AG20443 (cell line): ENCODE results near the gene SLC11A2.

Experiments used
- DNase-seq: peaks from one replicate; pipeline ENCODE4 v3.0.0; 2012; ENCODE audit warnings: low spot score, mixed read lengths

The SLC11A2 gene

DNA sequence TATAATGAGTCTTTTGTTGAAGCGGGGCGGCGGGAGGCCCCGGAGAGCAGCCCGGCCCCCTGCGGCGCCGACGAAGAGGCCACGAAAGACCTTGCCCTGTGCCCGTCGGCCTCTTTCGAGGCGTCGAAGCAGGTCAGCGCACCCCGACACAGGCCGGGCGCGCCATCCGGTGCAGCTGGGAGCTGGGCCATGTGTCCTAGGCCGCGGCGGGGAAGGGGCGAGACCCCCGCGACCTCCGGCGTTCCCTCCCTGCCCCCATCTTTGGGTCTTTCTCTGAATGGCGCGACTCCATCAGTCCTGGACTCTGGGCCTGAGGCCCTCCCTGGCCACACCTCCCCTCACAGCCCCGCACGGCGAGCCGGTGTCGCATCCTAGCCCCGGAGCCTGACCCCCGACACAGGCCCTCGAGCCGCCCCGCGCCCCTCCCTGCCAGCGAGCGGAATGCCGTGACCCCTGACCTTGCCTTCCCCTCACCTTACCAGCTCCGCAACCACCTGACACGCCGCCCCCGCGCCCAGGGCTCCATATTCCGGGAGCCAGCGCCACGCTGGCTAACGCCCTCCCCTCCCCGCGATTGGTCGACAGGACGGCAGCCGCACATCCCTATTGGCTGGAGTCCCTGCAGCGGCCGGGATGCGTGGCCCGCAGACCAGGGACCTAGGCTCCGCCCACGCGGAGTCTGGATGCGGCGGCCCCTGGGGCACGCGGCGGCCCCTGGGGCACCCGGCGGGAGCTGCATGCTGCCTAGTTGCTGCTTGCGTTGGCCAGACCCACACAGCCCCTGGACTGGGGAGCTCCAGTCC lies at the start of gene SLC11A2:
Gene SLC11A2 (minus strand): TSS at position 549 of the 803 bp plus-strand sequence. CDS start 15,656 bp downstream, outside the sequence.
- DNase-seq = peak; percentile 98

DNA sequence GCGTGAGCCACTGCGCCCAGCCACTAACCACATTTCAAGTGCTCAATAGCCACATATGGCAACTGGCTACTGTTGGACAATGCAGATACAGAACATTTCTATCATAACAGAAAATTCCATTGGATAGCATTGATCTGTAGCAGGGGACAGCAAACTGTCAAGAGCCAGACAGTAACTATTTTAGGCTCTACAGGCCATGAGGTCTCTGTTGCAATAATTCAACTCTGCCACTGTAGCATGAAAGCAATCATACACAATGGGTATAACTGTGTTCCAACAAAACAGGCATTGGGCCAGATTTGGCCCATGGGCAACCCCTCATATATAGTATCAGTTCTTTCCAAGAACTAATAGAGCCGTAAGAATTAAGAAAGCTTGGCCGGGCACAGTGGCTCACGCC lies 49.2 kb upstream of the SLC11A2 start:
- no peak for DNase-seq

DNA sequence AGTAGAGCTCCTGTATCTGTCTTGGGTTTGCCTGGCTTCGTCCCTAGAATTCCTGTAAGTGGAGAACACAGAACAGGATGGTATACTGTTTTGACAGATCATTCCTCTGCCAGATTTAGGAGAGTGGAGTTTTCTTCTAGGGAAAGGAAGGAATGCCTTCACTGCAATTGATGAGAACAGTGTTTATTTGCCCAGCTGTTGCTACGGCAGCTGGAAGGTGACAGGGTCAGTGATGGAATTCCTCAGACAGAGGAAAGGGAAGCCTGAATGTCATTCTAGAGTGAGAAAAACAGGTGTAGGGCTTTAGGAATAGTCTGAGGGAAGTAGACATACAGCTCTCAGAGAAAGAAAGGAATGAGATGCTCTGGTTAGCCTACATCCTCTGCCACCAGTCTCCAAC lies 45.5 kb upstream of the SLC11A2 start:
- no peak for DNase-seq

DNA sequence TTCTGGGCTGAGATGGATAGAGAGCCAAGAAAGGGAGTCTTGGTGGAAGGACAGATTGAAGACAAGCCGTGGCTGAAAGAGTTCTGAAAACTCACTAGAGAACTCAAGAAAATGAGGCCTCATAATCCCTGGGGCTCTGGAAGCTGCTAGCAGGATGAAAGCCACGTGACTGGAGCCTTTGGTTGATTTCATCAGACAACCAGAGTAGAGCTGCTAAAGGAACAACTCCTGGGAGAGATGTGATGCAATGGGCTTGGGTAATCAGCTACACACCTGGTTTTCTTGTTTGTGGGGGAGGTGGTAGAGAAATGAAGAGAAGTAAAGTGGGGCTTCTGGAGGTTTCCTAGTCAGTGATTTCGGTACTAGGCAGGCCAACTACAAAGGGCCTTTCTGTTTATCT lies 43.8 kb upstream of the SLC11A2 start:
- DNase-seq = no peak

DNA sequence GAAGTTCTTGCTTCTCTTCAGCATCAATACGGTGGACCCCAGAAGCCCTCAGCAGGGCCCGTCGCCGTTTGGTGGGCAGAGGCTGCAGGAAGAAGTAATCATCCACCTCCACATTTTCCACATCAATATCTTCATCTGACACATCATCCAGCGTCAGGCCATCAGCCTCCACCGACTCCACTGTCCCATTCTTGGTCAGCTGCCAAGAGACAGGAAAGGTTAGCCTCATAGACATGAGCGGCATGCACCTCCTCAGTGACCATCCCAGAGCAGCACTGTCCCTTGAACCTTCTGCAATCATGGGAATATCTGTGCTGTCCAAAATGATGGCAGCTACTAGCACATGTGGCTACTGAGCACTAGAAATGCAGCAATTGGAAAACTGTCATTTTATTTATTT lies 41.6 kb upstream of the SLC11A2 start:
- DNase-seq = no peak

DNA sequence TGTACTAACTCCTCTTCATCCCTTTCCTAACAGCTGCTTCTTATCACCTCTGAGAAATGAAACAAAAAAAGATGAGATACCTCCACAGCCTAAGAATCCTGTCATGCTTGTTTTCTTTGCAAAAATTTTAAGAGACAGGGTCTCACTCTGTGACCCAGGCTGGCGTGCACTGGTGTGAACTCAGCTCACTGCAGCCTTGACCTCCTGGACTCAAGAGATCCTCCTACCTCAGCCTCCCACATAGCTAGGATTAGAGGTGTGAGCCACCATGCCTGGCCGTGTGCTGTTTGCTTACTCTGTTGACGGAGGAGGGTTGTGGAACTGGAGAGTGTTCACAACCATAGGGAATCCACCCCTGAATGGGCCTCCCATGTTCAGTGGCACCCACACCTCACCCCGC lies 41.0 kb upstream of the SLC11A2 start:
- no peak for DNase-seq

DNA sequence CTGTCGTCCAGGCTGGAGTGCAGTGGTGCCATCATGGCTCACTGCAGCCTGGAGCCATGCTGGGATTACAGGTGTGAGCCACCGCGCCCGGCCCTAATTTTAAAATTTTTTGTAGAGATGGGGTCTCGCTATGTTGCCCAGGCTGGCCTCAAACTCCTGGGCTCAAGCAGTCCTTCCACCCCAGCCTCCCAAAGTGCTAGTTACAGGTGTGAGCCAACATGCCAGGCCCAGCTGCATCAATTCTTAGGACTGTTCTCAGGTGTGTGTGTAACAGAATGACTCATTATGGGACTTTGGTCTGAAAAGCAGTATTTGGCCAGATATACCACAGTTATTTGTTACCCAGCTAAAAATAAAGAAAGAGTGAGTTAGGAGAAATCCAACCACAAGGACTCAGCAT lies 39.3 kb upstream of the SLC11A2 start:
- DNase-seq = no peak

DNA sequence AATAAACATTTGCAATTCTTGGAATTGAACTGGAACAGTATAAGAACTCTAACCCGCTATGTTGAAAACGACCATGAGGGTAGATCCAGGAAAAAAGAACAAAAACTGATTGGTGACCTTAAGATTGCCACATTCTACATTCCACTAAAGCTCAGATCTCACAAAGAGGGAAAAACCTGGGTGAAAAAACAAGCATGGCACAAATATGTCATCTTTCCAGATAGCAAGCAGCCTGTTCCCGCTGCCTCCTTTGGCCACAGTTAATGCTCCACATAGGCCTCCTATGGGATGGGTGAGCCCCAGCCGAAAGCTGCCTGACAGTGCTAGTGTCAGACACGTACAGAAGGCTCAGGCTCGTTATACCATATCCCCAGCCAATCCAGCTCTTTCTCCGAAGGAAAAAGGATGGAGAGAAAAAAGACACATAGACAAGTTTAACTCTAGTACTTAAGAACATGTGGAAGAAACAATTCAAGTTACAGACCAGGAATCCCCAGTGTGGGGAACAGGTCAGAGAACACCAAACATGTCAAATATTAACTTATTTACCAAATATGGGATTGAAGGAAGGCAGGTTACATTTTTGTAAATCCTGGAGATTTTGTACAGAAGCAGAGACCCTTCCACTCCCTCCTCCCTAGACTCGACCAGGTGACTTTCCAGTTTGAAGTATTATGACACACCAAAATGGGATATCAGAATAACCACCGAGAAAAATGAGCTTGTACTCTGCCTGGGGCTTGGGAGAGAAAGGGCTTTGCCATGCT lies 36.6 kb upstream of the SLC11A2 start:
- DNase-seq = no peak

DNA sequence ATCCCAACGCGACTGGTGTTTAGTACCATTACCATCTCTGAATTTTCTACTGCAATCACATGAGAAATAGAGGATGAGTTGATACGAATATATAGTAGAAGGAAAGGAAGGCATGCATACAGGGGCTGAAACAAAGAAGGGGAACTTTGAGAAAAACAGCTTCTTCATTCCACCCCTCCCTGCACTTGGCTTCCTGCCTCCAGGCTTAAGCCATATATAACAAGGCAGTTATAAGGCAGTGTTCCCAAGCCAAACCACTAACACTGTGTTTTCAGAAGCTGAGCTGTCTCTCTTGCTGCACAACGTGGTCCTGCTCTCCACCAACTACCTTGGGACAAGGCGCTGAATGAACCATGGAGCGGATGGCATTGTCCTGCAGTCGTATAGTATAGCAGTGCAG lies 32.9 kb upstream of the SLC11A2 start:
- no peak for DNase-seq

DNA sequence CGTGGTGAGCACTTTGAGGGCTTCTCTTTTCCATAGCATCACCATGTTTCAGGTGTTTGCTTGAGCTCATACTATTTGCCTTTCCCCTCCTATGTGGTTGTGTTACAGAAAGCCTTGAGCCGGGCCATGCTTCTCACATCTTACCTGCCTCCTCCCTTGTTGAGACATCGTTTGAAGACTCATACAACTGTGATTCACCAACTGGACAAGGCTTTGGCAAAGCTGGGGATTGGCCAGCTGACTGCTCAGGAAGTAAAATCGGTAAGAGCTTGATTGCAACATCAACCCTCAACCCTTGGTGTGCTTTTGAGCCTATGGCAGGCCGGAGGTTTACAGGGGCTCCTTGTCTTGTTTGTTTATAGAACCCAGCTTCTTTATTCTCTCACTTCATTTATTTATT lies 30.1 kb upstream of the SLC11A2 start:
- DNase-seq = peak; percentile 53

DNA sequence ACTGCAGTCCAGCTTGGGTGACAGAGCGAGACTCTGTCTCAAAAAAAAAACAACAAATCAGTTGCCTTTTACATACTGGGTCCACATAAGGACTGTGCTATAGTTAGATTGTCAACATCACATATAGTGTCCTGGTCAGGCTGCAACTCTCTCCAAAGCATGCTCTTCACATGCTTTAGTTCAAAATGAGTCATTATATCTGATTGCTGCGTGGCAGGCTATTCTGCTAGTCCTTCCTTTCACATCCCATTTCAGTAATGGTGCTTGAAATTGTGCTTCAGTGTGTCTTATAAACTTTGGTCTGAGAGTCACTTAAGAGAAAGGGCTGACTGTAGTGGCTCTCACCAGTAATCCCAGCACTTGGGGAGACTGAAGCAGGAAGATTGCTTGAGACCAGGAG lies 28.9 kb upstream of the SLC11A2 start:
- DNase-seq = no peak

DNA sequence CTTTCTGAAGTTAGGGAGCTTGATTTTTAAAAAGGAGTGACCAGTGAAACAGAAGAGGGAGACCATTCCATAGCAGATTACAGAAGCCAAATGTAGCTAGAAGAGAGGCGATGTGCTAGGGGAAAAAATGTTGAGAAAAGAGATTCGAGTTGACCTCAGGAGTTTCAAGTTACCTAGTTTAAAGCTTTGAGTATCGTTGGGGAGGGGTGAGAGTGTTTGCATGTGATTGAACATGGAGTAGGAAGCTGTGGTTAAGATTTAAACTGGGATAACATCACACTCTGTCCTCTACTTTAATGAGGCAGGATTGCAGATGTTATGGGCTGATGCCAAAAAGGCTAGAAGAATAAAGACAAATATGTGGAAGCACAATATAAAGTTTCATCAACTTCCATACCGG lies 25.6 kb upstream of the SLC11A2 start:
- no peak for DNase-seq

DNA sequence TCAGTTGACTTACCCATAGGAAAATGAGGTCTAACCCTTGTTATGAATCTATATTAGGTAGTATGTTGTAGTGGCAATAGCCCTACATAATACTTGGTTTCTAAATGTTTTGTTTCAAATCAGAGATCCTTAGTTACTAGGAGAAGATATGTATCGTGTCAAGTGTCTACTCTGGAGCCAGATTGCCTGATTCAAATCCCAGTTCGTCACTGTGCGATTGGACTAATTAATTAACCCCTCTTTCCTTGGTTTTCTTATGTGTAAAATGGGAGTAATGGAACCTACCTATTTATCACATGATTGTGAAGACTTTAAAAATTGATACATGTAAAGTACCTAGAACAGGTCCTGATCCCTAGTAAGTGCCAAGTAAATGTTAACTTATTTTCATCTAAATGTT lies 23.3 kb upstream of the SLC11A2 start:
- no peak for DNase-seq

DNA sequence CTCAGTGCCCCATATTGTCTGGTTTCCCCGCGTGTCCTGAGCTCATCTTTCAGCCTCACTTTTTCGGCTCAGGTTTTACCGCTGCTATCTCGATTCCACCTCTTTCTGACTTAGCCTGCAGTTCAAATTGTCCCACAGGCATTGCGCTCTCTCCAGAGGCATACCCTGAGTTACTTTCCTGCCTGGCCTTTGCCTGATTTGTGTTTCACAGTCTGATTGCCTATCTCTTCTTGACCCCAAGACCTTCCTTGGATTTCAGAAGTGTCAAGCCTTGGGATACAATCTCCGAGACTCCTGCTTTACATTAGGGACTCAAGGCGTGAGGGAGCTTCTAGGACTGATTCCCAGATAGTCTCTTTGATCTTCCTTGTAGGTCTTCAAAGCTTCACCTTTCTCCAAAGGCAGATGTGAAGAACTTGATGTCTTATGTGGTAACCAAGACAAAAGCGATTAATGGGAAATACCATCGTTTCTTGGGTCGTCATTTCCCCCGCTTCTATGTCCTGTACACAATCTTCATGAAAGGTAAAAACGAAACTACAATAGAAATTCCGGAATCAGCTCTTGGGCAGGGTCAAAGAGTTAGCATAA lies 22.6 kb upstream of the SLC11A2 start:
- DNase-seq = no peak

DNA sequence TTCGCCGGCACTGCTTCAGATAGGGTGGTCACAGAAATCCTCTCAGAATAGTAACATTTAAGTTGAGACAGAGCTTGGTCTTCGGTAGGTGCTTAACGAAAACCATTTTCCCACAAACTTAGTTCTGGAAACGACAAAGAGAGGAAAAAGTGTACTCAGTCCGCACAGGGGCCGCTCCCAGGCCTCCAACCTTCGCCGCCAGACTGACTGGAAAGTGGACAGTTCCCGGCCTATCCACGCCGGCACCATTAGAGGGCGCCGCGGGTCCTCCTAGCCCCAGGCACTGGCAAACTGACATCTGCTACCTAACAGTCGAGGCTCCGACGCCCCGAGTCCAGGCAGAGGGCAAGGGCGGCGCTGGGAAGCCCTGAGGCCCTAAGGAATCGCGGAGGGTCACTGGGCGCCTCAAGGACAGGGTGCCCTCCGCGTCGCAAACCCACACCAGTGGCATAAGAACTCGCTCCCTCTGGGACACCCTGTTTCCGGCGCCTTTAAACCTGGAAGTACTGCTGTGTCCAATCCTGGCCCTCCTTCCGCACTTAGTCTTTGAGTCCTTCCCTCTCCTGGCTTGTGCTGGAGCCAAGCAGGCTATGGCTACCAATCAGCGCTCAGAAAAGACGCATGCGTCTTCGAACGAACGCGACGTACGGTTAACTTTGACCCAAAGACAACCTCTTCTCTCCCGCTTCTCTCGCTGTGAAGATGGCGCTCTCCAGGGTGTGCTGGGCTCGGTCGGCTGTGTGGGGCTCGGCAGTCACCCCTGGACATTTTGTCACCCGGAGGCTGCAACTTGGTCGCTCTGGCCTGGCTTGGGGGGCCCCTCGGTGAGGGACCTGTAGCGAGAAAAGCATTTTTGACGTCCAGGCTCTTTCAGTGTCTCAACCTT lies 21.7 kb upstream of the SLC11A2 start, which contains the start of gene LETMD1:
Gene LETMD1 (plus strand): TSS at position 673 of the 886 bp plus-strand sequence. CDS start 30 bp downstream, at position 703.
- peak; percentile 96 for DNase-seq

DNA sequence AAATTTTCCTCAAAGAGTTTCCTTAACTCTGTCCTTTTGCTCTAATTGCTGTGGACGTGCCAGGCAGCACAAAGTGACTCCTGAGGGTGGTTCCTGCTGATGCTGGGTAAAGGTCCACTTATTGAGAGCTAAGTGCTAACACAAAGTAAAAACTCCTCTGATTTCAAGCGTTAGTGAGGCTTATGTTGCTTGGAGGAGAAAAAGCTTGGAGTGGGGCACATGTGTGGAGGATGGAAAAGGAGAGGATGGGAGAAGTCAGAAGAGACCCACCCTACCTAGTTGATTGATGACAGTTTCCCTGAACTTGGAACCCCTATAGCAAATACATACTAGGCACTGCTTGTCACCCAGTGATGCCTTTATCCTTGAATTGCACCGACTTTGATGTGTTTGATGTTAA lies 10.1 kb upstream of the SLC11A2 start:
- no peak for DNase-seq

DNA sequence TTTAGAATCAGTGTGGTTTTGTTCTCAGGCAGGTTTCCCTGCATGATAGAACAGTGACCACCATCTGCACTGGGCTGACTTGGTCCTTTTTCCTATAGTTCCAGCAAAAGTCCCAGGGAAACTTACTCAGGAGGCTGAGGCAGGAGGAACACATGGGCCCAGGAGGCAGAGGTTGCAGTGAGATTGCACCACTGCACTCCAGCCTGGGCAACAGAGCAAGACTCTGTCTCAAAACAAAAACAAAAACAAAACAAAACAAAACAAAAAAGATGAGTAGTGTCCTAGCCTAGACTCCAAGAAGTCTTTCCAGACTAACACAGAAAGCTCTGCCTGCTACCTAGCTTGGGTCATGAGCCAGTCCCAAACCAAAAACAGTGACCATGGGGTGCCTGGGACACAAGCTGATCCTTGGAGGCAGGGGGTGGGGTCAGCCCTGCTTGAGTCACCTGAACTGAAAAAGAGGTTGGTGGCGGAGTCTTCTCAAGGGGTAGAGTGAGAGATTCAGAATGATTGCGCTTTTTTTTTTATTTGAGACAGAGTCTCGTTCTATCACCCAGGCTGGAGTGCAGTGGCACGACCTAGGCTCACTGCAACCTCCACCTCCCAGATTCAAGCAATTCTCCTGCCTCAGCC lies 7.4 kb upstream of the SLC11A2 start:
- DNase-seq = no peak

DNA sequence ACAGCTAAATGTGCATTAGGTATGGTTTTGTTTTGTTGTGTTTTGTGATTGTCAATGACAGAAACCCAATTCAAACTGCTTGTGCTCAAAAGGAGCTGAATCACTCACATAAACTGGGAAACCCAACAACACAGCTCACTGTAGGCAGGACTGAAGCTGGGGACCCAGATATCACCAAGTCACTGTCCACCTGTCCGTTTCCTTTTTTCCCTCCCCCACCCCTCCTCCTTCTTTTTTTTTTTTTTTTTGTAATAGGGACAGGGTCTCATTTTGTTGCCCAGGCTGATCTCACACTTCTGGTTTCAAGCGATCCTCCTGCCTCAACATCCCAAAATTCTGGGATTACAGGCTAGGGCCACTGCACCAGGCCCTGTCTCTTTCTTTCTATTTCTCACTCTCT lies 6.9 kb upstream of the SLC11A2 start:
- no peak for DNase-seq

DNA sequence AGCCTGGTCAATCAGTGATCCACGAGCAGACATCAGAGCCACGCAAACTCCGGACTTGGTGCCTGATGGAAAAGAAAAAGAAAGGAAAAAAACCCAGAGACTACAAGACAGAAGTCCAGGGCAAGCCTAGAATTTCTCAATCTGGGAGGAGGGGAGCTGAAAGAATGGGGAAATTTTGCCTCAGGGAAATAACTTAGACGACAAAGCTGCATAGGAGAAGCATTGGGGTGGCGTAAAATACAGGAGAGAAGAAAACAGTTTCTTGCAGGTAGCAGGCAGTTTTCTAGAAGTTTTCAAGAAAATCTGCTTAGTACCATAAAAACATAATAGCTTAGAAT lies 2.6 kb upstream of the SLC11A2 start:
- peak; percentile 35 for DNase-seq

DNA sequence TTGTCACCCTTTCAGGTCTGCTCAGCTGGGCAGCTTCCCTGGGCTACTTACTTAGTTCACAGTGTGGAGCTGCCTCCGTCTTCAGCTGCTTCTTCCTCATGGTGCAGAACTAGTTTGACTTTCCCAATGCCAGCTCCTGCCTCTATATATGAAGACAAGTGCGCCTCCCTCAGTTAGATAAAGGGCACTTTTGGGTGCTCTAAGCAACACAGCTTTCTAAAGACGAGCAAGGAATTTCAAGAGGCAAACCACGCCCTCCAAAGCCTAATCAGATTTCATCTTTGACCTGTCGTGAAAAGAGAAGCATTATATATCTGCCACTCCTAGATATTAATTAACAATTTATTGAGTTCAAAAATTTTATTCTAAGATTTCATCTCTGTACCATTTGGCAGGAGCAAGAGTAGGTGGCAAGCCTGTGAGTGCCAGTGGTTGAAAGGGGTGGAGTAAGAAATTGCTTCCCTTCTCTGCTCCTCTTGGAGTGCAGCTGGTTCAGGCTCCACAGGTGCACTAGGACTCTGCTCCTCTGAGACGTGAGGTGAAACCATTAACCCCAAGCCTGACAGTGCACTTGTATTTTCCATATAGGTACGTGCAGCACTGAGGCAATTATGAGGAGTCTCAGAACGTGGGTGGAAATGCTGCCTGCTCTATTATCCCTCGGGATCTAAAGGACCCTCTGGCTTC lies 2.1 kb upstream of the SLC11A2 start:
- DNase-seq = peak; percentile 24

DNA sequence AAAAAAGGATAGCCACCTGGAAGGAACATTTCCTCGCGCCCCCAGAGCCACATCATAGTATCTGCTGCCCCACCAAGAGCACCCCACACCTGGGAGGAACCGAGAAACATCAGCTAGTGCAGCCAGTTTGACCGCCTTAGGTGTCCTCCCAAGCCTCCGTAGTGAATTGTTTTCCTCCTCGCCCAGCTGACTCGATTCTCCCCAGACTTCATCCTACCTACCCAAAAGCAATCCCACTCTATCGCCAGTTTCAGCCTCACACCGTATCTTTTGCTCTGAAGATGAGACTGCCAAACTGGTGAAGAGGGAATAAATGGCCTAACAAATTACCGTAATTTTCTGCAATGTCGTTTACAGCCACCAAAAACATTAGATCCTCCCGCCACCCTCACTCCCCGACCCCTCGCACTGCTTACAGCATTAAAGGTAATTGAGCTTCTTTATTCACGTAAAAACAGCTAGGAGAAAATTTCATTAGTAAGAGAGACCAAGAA lies 1.2 kb upstream of the SLC11A2 start:
- no peak for DNase-seq
